Measurements from ENCODE around the gene BRD7.

DNA sequence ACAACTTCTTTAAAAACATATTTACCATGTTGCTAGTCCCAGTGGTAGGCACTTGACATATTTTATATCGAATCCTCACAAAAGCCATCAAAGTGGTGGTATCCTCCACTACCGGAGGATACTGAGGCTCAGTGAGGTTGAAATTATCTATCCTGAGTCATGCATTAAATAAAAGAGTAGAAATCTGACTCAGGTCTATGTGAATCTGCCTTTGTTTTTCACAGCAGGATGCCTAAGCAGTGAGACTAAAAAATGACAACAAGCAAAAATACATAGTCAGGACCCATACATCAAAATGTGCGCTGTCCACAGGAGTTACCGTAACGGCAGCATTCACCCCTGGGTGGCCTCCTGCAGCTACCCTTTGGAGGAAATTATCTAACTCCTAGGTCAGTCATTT is 17.7 kb downstream of the BRD7 start:
- TF ChIP-seq EZH2 (IDR thresholded peaks at IDR 0.05) (no peak), POLR2AphosphoS5 (IDR thresholded peaks at IDR 0.05; ENCODE audit: borderline replicate concordance, low read depth, low read length) (no peak), FOXP2 (optimal IDR thresholded peaks at IDR 0.05; ENCODE audit: control extremely low read depth, extremely low read length, insufficient read depth) (no peak)
